HL-60/S4 (cell line): ENCODE results near the gene OSCAR.

ENCODE experiments used
- in situ Hi-C: fragments of 300-500 bp; cut with MboI; formaldehyde crosslinking; loops from 2 replicates; pipeline ENCODE4 v1.14.3; 2022; ENCODE audit warnings: low sequenced_read_pairs

The OSCAR gene, protein sequence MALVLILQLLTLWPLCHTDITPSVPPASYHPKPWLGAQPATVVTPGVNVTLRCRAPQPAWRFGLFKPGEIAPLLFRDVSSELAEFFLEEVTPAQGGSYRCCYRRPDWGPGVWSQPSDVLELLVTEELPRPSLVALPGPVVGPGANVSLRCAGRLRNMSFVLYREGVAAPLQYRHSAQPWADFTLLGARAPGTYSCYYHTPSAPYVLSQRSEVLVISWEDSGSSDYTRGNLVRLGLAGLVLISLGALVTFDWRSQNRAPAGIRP

DNA sequence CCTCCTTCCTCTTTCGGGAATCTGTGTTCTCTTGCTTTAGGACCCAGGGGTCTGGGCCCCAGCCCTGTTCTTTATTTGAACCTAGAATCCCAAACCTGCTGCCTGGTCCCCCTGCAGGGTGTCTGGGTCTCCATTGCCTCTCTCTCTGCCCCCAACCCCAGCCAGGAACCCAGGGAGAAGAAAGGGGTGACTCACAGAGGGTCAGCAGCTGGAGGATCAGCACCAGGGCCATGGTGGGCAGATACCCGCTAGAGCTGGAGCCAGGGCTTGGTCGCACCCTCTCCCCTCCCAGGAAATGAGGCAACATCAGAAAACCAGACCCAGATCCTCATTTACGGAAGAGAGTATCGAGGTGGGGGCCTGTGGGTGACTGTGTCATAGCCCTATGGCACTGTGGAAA is at the start of gene OSCAR:
TSS of gene OSCAR (minus strand) at position 243 of the 400 bp plus-strand sequence. CDS start at position 232, 11 bp downstream.
- in situ Hi-C loops: no loop called here

DNA sequence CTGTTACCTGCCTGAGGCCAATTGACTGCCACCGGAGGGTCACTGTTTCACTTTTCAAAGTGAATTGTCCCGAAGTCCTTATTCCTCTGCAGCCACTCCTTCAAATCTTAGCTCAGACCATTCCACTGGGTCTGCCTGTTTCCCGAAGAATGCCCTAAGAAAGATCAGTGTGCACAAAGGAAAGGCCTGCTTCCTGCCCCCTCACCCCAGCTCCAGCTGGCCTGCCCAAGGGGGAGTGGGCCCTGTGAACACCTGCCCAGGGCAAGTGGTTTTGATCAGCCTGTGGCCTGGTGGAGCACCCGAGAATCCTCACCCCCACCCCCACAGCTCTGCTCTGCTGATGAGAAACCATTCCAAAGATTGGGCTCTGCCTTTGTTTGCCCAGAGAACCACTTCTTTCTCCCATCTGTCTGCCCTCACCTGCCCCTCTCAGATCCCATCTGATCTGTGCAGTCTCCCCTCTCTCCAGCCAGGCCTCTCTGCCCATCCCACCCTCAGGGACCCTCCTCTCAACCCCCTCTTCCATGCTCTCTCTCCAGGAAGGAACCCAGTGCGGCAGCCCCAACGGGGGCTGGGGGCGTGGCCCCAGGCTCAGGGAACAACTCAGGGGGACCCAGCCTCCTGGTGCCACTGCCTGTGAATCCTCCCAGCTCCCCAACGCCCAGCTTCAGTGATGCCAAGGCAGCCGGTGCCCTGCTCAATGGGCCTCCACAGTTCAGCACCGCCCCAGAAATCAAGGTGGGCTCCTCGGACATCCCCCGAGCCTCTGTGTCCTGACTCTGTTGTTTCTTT is 48.6 kb upstream of the OSCAR start:
- in situ Hi-C loops: no loop called here

DNA sequence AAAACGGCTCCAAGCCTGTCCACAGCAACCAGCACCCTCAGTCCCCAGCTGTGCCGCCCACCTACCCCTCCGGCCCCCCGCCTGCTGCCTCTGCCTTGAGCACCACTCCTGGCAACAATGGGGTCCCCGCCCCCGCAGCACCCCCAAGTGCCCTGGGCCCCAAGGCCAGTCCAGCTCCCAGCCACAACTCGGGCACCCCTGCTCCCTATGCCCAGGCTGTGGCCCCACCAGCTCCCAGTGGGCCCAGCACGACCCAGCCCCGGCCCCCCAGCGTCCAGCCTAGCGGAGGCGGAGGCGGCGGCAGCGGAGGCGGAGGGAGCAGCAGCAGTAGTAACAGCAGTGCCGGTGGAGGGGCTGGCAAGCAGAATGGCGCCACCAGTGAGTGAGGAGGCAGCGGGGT is 47.6 kb upstream of the OSCAR start:
- in situ Hi-C loops: no loop called here

DNA sequence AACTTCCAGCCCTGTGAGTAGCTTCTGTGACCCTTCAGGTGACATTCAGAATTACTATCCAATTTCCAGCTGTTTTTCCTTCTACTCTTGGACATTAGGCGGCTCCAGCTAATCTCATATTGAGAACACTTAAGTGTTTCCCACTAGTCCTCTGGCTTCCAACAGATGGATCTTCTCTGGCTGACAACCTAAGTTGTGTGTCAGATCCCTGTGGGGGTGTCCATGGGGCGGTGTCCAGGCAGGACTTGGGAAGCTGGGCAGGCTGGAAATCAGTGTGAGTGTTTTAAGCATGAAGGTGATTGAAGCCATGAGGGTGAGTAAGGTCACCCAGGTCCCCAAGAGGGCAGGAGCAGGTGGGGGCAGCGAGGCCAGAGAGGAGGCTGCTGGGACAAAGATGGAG is 47.1 kb upstream of the OSCAR start:
- in situ Hi-C loops: no loop called here

DNA sequence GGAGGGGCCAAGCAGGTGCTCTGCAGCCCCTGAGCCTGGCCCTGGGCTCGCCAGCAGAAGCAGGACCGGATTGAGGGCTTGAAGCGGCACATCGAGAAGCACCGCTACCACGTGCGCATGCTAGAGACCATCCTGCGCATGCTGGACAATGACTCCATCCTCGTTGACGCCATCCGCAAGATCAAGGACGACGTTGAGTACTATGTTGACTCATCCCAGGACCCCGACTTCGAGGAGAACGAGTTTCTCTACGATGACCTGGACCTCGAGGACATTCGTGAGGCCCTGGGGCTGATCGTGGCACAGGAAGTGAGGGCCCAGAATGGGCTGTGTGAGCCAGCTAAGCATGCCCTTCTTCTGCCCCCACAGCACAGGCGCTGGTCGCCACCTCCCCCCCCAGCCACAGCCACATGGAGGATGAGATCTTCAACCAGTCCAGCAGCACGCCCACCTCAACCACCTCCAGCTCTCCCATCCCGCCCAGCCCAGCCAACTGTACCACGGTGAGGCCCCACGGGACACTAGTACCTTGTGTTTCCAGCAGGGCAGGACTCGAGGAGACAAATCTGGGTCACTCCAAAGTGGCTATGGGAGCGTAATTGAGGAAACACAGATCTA is 45.0 kb upstream of the OSCAR start:
- in situ Hi-C loops: no loop called here

DNA sequence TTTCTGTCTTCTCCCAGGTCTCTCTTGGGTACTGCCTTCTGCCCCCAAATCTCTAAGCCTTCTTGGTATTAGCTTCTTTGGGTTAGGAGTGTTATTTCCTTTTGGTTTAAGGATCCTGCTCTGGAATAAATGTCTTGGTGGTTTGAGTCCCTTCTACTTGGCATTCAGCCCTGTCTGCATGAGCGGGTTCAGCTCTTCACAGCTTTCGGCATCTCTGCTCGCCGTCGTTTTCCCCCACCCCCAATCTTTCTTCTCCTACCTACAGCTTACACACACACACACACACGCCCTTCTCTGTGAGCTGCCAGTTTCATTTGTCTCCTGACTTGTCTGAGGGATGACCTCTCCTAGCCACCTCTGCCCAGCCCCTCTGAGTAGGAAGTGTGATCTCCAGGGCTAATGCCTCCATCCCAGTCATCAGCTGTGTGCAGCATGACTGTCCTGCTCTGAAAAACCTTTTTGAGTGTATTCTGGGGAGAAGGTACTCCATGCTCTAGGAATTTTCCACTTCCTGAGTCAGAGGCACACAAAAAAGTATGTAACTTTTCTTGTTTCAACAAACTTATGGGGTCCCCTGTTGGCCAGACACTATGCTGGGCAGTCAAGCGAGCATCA is 41.7 kb upstream of the OSCAR start:
- in situ Hi-C loops: no loop called here

DNA sequence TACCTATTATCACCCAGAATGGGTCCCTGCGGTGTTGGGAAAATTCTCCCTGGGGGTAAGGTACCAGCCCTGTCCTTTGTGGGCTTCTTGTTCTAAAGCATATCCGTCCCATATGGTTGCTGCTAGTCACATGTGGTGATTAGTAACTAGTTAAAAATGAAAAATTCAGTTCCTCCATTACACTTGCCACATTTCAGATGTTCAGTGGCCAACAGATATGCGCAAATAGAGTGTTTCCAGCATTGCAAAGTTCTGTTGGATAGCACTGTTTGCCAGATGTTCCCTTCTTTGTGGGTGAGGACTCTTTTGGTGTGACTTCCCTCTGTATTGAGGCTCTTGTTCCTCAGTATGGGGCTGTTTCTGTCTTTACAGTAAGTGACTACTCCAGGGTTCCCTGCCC is 40.8 kb upstream of the OSCAR start:
- in situ Hi-C loops: no loop called here

DNA sequence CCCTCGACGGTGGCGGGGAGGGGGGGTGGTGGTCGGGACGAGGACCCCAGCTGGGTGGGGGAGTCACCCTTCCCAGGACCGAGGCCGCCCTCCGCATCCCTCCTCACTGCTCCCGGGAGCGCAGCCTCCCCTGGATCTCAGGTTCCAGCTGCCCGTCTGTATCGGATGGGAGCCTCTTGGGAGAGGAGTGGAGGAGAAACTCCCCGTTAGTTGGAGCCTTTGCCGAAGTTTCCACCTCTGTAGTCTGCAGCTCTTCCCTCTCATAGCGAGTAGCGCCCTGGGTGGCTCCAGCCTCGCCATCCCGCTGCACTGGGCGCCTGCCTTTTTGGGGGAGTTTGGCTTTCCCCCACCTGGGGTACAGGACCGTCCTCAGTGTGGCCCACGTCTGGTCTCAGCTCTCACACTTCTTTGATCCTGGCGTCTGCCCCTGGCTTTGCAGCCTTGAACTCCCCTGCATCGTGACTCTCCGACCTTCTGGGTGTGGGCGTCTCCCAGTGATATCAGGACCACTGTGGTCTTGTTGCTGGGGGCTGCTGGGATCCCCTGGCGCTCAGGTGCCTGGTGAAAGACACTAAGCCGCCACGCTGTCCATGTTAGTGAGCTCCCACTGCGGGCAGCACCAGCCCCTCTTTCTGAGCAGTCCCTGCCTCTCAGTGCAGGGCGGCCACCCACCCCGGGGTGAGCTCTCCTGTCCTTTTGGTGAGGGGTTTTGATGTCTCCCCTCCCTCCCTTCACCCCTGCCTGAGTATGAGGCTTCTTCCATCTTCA is 38.1 kb upstream of the OSCAR start:
- in situ Hi-C loops: no loop called here

DNA sequence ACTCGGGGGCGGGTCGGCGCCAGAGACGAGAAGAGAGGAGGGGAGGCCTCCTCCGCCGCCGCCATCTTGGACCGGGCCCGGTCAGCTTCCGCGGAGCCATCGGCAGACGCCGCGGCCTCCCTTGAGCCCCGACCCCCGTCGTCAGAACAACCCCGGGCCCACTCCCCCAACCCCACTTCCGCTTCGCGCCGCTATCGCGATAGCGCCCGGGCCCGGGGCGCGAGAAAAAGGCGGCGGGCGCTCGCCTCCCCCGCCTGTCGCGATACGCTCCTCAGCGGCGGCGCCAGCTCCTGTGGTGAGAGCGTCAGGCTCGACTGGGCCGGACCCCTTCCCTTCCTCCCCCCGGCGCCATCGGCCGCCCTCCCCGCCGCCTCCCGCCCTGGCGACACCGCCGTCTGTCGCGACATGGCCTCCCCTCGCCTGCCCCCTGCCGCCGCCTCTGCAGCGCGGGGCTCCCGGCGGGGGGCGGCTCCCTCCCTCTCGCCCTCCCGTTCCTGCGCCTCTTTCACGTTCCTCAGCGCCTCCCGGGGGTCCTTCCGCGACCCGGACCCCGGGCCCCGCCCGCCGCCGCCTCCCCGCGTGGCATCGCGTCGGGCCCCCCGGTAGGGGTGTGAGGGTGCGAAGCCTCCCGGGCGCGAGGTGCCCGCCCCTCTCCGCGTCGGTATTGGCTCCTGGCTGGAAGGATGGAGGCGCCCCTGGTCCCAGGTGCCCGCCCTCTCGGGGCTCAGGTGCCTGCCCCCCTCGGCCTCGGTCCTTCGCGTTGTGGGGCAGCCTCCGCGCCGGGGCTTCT is 37.3 kb upstream of the OSCAR start, which contains the start of gene CNOT3:
TSS of gene CNOT3 (plus strand) at position 64 of the 790 bp plus-strand sequence. CDS start 5,217 bp downstream, outside the sequence.
- in situ Hi-C loops: no loop called here

DNA sequence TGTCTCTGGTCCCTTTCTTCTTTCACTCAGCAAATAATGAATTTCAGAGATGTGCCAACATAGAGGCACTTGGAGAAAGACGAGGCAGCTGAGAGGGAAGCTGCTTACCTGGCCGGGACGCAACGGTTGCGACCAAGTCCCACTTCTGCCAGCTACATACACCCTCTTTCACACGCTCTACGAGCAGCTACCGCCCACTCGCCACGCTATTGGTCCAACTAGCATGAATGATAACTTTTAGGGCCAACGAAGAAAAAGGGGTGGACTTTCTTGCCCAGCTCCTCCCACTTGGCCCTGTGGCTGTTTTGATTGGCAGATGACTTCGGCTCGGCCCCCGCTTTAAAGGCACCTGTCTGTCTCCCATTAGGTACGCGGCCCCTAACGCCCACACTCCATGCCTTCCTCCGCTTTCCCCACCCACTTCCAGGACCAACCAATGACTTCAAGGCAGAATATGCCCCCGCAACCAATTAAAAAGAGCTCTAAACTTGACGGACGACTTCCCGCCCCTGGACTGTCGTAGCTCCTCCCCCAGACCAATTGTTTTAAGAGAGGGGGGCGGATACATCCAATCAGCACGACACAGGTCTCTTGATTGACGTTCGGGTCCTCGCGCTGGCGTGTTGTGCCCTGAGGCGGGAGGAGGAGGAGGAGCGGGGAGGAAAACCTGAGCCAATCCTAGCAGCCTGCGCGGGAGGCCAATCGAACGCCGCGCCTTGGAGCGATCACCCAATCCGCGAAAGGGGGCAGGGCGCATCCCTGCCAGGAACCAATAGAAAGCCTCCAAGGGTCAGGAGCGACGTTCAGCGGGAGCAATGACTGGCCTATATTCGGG is 36.5 kb upstream of the OSCAR start:
- in situ Hi-C loops: no loop called here

DNA sequence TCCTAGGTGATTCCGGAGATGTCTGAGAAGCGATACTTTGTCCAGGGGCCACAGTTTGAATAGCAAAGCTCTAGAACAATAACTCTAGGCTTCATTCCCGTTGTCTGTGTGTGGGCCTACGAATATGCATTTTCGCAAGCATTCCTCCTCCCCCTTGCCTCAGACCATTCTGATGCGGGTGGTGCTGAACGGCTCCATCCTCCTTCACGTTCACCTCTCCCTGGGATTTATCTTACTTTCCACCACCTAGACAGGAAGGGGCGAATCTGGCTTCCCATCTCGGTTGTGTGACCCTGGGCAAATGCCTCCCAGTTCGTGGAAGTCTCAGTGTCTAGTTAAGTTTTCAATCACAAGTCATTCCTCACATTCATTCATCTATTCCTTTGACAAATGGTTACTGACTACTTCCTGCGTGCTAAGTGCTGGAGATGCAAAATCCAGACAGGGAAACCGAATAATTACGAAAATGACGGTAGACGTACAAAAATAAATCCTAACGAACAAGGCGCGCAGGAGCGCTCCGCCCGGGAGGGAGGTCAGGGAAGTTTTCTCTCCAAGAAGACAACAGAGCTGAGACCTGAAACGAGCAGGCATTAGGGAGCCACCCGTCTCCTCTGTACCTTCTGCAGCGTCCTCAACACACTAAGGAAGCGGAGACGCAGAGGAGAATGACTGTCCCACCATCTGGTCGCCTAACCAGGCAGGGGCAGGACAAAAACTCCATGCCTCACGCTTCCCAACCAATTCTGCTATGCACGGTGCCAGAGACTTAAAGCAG is 35.7 kb upstream of the OSCAR start:
- in situ Hi-C loops: no loop called here

DNA sequence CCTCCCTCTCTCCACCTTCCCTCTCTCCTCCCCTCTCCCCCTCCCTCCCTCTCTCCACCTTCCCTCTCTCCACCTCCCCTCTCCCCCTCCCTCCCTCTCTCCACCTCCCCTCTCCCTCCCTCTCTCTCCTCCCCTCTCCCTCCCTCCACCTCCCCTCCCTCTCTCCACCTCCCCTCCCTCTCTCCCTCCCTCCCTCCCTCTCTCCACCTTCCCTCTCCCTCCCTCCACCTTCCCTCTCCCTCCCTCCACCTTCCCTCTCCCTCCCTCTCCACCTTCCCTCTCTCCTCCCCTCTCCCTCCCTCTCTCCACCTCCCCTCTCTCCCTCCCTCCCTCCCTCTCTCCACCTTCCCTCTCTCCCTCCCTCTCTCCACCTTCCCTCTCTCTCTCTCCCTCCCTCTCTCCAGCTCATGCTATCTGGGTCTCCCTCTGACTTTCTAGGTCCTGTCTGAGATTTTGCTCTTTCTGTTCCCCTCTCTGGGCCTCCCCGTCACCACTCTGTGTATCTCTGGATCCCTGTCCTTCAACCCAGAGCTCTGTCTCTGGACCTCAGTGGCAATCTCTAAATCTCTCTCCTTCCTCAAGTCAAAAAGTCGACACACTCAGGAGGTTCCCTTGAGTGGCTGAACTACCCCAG is 33.5 kb upstream of the OSCAR start:
- in situ Hi-C loops: no loop called here

DNA sequence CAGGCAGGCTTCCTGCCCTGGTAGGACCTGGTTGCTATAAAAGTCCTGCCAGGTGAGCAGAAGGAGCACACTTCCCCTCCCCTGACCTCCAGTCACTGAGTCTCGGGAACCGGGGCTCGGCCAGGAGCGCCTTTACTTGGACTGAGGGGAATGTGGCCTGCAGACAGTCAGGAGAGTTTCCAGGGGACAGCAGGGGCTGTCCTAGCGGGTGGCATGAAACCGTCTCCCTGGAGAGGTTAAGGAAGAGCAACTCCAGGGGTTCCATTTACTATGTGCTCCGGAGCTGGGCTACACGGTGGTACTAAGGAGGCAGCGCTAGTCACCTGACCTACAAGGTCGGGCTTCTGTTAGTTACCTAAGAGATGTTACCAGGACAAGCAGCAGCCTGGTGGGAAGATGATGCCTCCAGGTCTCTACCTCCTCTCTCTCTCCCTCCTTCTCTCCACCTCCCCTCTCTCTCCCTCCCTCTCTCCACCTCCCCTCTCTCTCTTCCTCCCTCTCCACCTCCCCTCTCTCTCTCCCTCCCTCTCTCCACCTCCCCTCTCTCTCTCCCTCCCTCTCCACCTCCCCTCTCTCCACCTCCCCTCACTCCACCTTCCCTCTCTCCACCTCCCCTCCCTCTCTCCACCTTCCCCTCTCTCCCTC is 32.8 kb upstream of the OSCAR start:
- in situ Hi-C loops: no loop called here

DNA sequence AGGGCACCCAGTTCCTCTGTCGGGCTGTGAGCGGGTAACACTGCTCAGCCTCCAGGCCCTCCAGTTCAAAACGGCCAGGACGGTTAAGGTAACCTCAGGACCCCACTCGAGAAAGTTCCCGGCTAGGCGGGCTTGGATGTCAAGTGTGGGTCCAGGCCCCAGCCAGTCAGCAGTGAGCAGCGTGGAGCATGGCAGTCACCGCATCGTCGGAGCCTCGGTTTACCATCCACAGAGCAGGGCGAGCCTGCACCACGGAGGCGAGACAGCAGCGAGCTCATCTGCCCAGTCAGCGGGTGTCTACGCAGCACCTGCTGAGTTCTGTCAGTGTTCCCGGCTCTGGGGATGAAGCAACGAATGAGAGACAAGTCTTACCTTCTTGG is 29.0 kb upstream of the OSCAR start:
- in situ Hi-C loops: no loop called here

DNA sequence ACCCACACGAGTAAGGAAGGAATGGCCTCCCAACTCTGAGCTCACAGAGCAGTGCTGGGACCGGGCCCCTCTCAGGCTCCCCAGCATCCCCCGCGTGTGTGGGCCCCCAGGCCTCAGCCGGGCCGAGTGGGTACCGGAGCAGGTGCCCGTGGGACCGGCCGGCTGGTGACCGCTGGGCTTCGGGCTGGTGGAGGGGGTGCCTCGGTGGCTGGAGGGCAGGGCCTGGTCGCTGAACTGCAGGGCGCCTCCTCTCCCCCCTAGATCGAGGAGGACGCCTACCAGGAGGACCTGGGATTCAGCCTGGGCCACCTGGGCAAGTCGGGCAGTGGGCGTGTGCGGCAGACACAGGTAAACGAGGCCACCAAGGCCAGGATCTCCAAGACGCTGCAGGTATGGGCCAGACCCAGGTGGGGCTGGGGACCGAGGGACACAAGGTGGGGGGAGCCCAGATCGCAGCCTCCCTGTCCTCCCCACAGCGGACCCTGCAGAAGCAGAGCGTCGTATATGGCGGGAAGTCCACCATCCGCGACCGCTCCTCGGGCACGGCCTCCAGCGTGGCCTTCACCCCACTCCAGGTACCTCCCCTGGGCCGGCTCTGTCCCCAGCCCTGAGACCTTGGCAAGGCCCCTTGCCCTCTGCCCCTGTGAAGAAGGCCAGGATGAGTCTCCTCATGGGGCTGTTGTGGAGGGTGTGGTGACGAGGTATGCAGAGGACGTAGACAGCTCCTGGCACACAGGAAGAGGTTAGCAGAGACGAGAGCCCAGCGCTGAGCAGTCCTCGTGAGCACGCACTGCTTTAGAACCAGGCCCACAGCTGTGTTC is 28.4 kb upstream of the OSCAR start:
- in situ Hi-C loops: no loop called here

DNA sequence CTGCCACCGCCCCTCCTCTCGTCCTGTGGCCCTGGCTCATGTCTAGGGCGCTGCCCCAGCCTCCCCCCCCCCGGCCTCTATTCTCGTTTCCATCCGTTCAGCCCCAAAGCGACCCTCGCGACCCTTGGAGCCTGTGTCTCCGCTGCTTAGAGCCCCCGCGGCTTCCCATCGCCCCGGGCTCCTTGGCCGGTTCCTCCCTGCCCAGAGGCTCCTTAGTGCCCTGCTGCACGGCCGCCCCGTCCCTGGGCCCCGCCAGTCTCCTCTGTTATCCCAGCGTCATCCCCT is 27.8 kb upstream of the OSCAR start:
- in situ Hi-C loops: no loop called here
